IMR-90 (cell line): ENCODE results near the gene IDH3B. TPM values are rescaled to one million over a fixed set of nuclear protein-coding genes. Genes with fewer than 3 reads are reported as not detected.

ENCODE experiments used
- ATAC-seq: fragments of 200-7000 bp; cut with Tn5 transposase; 2 replicates; pipeline ENCODE4 v1.9.1; 2020; ENCODE audit warnings: low read depth, mild to moderate bottlenecking, moderate library complexity
- BruUV-seq: library from RNA; stranded (reverse); fragments of 400-500 nt; replicated peaks from 2 replicates; lab custom pipeline; 2021; lab: Mats Ljungman, UMichigan
- CTCF ChIA-PET: fragments of 300-600 bp; formaldehyde crosslinking; extraction: SDS; loops from one replicate; lab custom pipeline; 2021; ENCODE audit warnings: antibody characterized with exemption; lab: Yijun Ruan, JAX
- POLR2A ChIA-PET: fragments of 300-600 bp; sonication (Branson Sonifier 250); formaldehyde crosslinking; loops from one replicate; lab custom pipeline; 2022; ENCODE audit warnings: antibody characterized with exemption; ENCODE audit not compliant: unreplicated experiment; lab: Charles Lee
- DNase-seq: peaks from one replicate; pipeline ENCODE4 v3.0.0; 2013
- H2AFZ ChIP-seq: replicated peaks from 2 replicates; pipeline ENCODE3; 2013; ENCODE audit warnings: low read length, mild to moderate bottlenecking; ENCODE audit not compliant: poor library complexity
- H2AK5ac ChIP-seq: 2 replicates; pipeline ENCODE4 v1.6.1; 2013; ENCODE audit warnings: low read depth, low read length, inconsistent platforms
- H2AK9ac ChIP-seq: replicated peaks from 2 replicates; pipeline ENCODE3; 2013; ENCODE audit warnings: mild to moderate bottlenecking, low read depth, low read length, moderate library complexity; ENCODE audit not compliant: poor library complexity
- H2BK120ac ChIP-seq: 2 replicates; pipeline ENCODE4 v1.6.1; 2013; ENCODE audit warnings: low read depth, low read length, inconsistent platforms
- H2BK15ac ChIP-seq: 3 replicates; pipeline ENCODE4 v1.6.1; 2013; ENCODE audit warnings: low read depth, low read length, inconsistent platforms
- H2BK20ac ChIP-seq: 2 replicates; pipeline ENCODE4 v1.6.1; 2013; ENCODE audit warnings: low read depth, mild to moderate bottlenecking, inconsistent platforms, low read length, moderate library complexity
- H2BK5ac ChIP-seq: 2 replicates; pipeline ENCODE4 v1.6.1; 2013; ENCODE audit warnings: mild to moderate bottlenecking, low read depth, low read length, inconsistent platforms; ENCODE audit not compliant: poor library complexity, severe bottlenecking
- H3K14ac ChIP-seq: replicated peaks from 2 replicates; pipeline ENCODE4 v1.6.1; 2013; ENCODE audit warnings: low read depth, low read length, inconsistent platforms
- H3K18ac ChIP-seq: 2 replicates; pipeline ENCODE4 v1.6.1; 2013; ENCODE audit warnings: low read depth, low read length, control low read depth
- H3K23ac ChIP-seq: 2 replicates; pipeline ENCODE4 v1.6.1; 2013; ENCODE audit warnings: low read depth, low read length, inconsistent platforms
- H3K27ac ChIP-seq: 2 replicates; pipeline ENCODE4 v1.5.1; 2013; ENCODE audit warnings: mild to moderate bottlenecking, control low read depth, low read length; ENCODE audit not compliant: insufficient read depth
- H3K27me3 ChIP-seq: 2 replicates; pipeline ENCODE4 v1.6.1; 2013; ENCODE audit warnings: low read length; ENCODE audit not compliant: control insufficient read depth, insufficient read depth
- H3K36me3 ChIP-seq: 2 replicates; pipeline ENCODE4 v1.6.1; 2013; ENCODE audit warnings: low read length, mixed read lengths; ENCODE audit not compliant: control insufficient read depth, insufficient read depth
- H3K4ac ChIP-seq: 2 replicates; pipeline ENCODE4 v1.6.1; 2013; ENCODE audit warnings: low read depth, low read length, inconsistent platforms
- H3K4me1 ChIP-seq: 2 replicates; pipeline ENCODE4 v1.6.1; 2013; ENCODE audit warnings: low read length, mixed read lengths; ENCODE audit not compliant: control insufficient read depth, insufficient read depth
- H3K4me2 ChIP-seq: 2 replicates; pipeline ENCODE4 v1.6.1; 2013; ENCODE audit warnings: low read depth, mild to moderate bottlenecking, control low read depth, low read length, moderate library complexity
- H3K4me3 ChIP-seq: 2 replicates; pipeline ENCODE4 v1.5.1; 2013; ENCODE audit warnings: low read depth, mild to moderate bottlenecking, control low read depth, low read length, moderate library complexity; ENCODE audit not compliant: insufficient read depth
- H3K56ac ChIP-seq: 2 replicates; pipeline ENCODE4 v1.6.1; 2013; ENCODE audit warnings: low read length, inconsistent platforms; ENCODE audit not compliant: insufficient read depth; ENCODE audit errors: extremely low read depth
- H3K79me1 ChIP-seq, 2 experiments: 2 replicates each; pipeline ENCODE4 v1.6.1; 2013; ENCODE audit warnings: low read length in 2 of 2, inconsistent platforms in 1 of 2, low read depth in 1 of 2
- H3K9ac ChIP-seq: 2 replicates; pipeline ENCODE4 v1.6.1; 2013; ENCODE audit warnings: low read depth, low read length, control low read depth
- H3K9me1 ChIP-seq: 2 replicates; pipeline ENCODE4 v1.6.1; 2013; ENCODE audit warnings: low read length, inconsistent platforms; ENCODE audit not compliant: insufficient read depth
- H3K9me3 ChIP-seq: 2 replicates; pipeline ENCODE4 v1.6.1; 2013; ENCODE audit warnings: low read length; ENCODE audit not compliant: control insufficient read depth, insufficient read depth
- H4K20me1 ChIP-seq: 2 replicates; pipeline ENCODE4 v1.6.1; 2013; ENCODE audit warnings: low read length, inconsistent platforms; ENCODE audit not compliant: insufficient read depth
- H4K5ac ChIP-seq: 2 replicates; pipeline ENCODE4 v1.6.1; 2013; ENCODE audit warnings: mild to moderate bottlenecking, low read depth, low read length, control low read depth
- H4K8ac ChIP-seq, 2 experiments: 2 replicates each; pipeline ENCODE4 v1.6.1; 2013; ENCODE audit warnings: low read depth in 2 of 2, low read length in 2 of 2, control low read depth in 1 of 2, inconsistent platforms in 1 of 2
- H4K91ac ChIP-seq: 2 replicates; pipeline ENCODE4 v1.6.1; 2013; ENCODE audit warnings: low read depth, low read length, inconsistent platforms; ENCODE audit not compliant: insufficient read depth
- BHLHE40 ChIP-seq: fragments of 150-350 bp; IDR thresholded peaks from 2 replicates; pipeline ENCODE4 v1.6.1; 2016; ENCODE audit warnings: mild to moderate bottlenecking, low read depth, low read length
- MAFK ChIP-seq: IDR thresholded peaks from 2 replicates; pipeline ENCODE4 v1.6.1; 2012; ENCODE audit warnings: low read depth, low read length, improper control_type of control experiment
- MAZ ChIP-seq: IDR thresholded peaks from 2 replicates; pipeline ENCODE4 v1.6.1; 2012; ENCODE audit warnings: low read depth, mild to moderate bottlenecking, low read length, improper control_type of control experiment, moderate library complexity, borderline replicate concordance
- POLR2A ChIP-seq: IDR thresholded peaks from 2 replicates; pipeline ENCODE4 v1.6.1; 2012; ENCODE audit warnings: mild to moderate bottlenecking, low read depth, low read length
- RAD21 ChIP-seq: IDR thresholded peaks from 2 replicates; pipeline ENCODE4 v1.6.1; 2012; ENCODE audit warnings: low read length, improper control_type of control experiment
- WGBS, 2 experiments: methylation state at CpG; one replicate each; pipeline versions ENCODE4 v1.1.5 to v1.1.7; 2013; ENCODE audit warnings: missing lambda C conversion rate in 2 of 2; ENCODE audit not compliant: insufficient read length in 1 of 2; ENCODE audit errors: extremely low coverage in 2 of 2; 5-methylcytosine and 5-hydroxymethylcytosine counted together
- dilution Hi-C: fragments of 300-500 bp; cut with HindIII; formaldehyde crosslinking; loops from one replicate; pipeline ENCODE4 v1.14.3; 2018; ENCODE audit warnings: low sequenced_read_pairs; ENCODE audit not compliant: unreplicated experiment
- in situ Hi-C: fragments of 300-500 bp; cut with MboI; formaldehyde crosslinking; loops from 3 replicates; pipeline ENCODE4 v1.14.3; 2019; ENCODE audit warnings: low sequenced_read_pairs, inconsistent platforms, mixed read lengths
- intact Hi-C: fragments of 100-400 bp; cut with micrococcal nuclease; formaldehyde crosslinking; loops from 2 replicates; pipeline ENCODE4 v1.10.0; 2022
- polyA plus RNA-seq, 3 experiments: library from polyadenylated mRNA; depleted of rRNA; stranded (reverse); fragments of >200 nt; gene quantifications; 2 replicates each; pipeline ENCODE4 v1.2.3, GENCODE V29; 2012; ENCODE audit warnings: low replicate concordance in 1 of 3
- total RNA-seq: library from RNA; depleted of rRNA; stranded (reverse); fragments of >200 nt; gene quantifications from 2 replicates; pipeline ENCODE4 v1.2.3, GENCODE V29; 2012
- TF ChIP-seq, protein P1 (sequence below): conservative IDR thresholded peaks from 2 replicates; pipeline ENCODE4 v1.5.1; 2012; ENCODE audit warnings: mild to moderate bottlenecking, low read depth, low read length, improper control_type of control experiment

IDH3B gene
- total and polyA plus RNA-seq, 2 of the 4 experiments (the other 2 are of a cell fraction): 151 to 160 TPM

DNA sequence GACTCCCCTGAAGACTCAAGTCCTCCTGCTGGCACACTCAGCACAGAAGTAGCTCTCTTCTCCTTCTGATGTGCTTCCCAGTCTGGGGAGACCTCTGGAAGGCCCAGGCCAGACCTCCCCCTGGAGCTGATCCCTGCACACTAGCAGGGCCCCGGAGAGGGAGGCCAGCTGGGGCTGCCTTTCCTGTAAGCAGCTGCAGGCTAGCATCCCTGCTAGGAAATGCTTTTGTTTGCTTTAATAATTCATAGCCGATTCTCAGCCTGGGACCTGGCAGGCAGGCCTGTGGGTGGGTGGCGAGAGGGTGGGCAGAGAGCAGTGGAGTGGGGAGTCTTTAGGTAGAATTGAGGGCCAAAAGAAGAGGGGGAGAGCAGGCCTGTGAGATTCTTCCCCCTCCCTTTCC is 33.8 kb upstream of the IDH3B start:
- Histone ChIP-seq H4K8ac (no peak overlapping the region), H3K9me1 (no peaks in the 10 kb centered on the region), H3K36me3 (no peaks in the 10 kb centered on the region), H3K14ac (no peak overlapping the region), H2BK5ac (no peak overlapping the region), H4K91ac (no peak overlapping the region), H2AFZ (no peak overlapping the region), H3K4ac (no peak overlapping the region), H3K9me3 (no peaks in the 10 kb centered on the region), H3K56ac (no peak overlapping the region), H2AK5ac (no peak overlapping the region), H2AK9ac (no peak overlapping the region), H2BK20ac (no peak overlapping the region), H3K27ac (no peak overlapping the region), H3K4me2 (no peak overlapping the region), H3K27me3 (peaks cover 64% of the 10 kb centered on the region), H4K20me1 (no peaks in the 10 kb centered on the region; the same call in none of the 2 replicates), H3K23ac (no peak overlapping the region), H3K4me3 (no peak overlapping the region), H2BK15ac (no peak overlapping the region), H4K5ac (no peak overlapping the region), H3K9ac (no peak overlapping the region), H2BK120ac (no peak overlapping the region), H3K18ac (no peak overlapping the region), H3K4me1 (no peaks in the 10 kb centered on the region), H3K79me1 (no peaks in the 10 kb centered on the region)
- intact Hi-C loops: no loop called here
- ATAC-seq (no peak), DNase-seq (no peak)
- ChIA-PET CTCF (no interaction called here), POLR2A (no interaction called here)
- in situ Hi-C loops: no loop called here
- TF ChIP-seq BHLHE40 (no peak), RAD21 (no peak), POLR2A (no peak), MAZ (no peak), MAFK (no peak)
- TF ChIP-seq, protein P1, sequence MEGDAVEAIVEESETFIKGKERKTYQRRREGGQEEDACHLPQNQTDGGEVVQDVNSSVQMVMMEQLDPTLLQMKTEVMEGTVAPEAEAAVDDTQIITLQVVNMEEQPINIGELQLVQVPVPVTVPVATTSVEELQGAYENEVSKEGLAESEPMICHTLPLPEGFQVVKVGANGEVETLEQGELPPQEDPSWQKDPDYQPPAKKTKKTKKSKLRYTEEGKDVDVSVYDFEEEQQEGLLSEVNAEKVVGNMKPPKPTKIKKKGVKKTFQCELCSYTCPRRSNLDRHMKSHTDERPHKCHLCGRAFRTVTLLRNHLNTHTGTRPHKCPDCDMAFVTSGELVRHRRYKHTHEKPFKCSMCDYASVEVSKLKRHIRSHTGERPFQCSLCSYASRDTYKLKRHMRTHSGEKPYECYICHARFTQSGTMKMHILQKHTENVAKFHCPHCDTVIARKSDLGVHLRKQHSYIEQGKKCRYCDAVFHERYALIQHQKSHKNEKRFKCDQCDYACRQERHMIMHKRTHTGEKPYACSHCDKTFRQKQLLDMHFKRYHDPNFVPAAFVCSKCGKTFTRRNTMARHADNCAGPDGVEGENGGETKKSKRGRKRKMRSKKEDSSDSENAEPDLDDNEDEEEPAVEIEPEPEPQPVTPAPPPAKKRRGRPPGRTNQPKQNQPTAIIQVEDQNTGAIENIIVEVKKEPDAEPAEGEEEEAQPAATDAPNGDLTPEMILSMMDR: no peak
- dilution Hi-C loops: no loop called here
- no CpG with 5 or more reads among the region's 3 CpGs for WGBS, 2 experiments
- BruUV-seq: no TSS peak
